DMS53 treated with DMSO at 0.1 percent for 48 hours (cell line): ENCODE results near the gene PRKAR1B.

Experiments
- DNase-seq: peaks from one replicate; lab custom pipeline; 2025; ENCODE audit not compliant: unreplicated experiment; lab: John Stamatoyannopoulos, UW

The PRKAR1B gene

DNA sequence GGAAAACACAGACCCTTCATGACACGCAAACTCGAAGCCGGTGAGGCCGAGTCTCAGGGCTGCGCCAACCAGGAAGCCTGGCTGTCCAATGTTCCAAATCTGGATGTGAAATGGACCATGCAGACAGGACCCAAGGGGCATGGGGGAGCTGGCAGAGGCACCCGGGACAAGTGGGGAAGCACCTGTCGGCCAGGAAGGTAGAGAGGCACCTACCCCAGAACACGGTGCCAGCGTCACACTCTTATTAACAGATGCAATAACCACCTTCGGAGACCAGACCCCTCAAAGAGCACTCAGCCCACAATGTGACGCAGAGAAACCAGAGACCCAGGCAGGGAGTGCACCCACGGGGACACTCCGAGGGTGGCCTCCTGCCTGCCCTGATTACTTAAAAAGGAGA is 119.1 kb downstream of the PRKAR1B start:
- no peak for DNase-seq

DNA sequence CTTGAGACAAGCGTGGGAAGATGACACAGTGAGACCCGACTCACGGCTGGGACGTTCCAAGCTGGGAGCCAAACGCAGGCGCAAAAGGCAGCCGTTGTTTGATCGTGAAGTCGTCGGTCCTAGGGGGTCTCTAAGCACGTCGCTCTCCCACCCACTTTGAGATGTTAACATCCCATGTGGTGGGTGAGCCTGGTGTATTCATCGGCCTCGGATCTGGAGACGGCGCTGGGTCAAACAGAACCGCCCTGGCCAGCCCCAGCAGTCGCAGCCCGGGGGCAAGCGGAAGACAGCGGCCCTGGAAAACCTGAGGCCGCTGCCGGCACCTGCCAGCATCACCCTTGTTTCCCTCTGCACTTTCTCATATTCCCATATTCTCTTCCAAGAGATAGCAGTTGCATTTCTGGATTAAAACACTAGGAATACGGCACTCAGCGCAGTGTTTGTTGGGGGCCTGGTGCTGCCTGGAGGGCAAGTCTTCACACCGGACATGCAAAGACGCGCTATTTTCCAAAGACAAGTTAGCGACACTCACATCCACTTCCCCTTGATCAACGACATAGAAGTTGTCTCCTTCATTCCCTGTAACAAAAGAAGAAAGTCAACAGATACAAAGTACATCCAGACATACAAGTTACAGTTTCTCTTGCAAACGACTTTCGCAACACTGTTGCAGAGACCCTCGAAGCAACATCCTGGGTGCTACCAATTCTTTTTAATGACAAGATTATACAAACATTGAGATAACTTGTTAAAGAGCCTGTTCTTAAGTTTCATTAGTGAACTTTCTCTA is 121.2 kb downstream of the PRKAR1B start:
- no peak for DNase-seq

DNA sequence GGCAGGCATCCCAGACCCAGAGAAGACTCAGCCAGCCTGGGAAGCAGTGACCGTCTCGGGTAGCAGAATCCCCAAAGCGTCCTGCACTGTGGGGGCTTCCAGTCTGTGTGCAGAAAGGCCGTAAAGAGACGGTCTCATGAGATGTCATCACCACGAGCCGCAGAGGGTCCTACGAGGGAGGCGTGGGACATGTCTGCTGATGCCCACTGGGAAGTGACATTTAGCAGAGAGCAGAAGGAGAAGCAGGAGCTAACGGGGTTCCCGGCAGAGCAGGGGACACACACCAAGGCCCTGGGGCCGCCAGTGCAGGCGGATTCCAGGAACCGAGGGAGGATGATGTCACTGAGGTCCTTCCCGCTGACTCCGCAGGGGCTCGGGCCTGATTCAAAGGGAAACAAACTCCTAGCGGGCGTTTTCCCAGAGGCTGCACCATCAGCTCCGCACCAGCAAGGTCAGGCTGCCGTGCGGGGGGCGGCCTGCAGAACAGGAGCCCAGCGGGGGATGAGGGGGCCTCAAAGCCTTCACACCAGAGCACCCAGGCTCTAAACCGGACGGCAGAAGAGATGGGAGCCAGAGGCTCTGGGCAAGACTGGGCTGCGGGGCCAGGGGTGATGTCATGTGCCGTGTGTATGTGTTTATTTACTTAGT is 122.1 kb downstream of the PRKAR1B start:
- DNase-seq, result no peak

- DNase-seq, result no peak
Observed at GRCh38 chr7:604001-604883, 122.8 kb downstream of the PRKAR1B start.

DNA sequence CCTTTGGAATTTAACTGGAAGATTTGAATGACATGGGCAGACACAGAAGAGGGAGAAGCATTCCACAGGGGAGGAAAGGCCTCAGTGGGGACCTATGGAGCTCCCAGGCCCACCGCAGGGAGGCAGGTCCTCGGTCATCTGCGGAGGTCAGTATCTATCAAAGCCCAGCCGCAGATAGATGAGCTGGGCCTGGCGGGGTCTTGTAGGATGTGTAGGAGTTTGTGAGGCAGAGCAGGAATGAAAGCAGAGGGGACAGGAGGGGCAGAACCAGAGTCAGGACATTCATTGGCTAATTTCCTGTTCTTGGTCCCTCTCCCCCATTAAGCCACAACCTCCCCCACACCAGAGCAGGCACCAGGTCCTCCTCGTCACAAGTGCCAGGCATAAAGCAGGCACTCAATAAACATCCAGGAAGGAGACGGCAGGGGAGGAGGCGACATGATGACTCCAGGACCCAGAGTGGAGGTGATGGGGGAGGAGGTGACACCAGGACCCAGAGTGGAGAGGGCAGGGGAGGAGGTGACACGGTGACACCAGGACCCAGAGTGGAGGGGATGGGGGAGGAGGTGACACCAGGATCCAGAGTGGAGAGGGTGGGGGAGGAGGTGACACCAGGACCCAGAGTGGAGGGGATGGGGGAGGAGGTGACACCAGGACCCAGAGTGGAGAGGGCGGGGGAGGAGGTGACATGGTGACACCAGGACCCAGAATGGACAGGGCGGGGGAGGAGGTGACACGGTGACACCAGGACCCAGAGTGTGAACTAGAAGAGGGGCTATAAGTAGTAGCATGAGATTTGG is 123.7 kb downstream of the PRKAR1B start:
- no peak for DNase-seq

GRCh38 chr7:602341-603141 is 124.5 kb downstream of the PRKAR1B start:
- DNase-seq, result no peak

DNA sequence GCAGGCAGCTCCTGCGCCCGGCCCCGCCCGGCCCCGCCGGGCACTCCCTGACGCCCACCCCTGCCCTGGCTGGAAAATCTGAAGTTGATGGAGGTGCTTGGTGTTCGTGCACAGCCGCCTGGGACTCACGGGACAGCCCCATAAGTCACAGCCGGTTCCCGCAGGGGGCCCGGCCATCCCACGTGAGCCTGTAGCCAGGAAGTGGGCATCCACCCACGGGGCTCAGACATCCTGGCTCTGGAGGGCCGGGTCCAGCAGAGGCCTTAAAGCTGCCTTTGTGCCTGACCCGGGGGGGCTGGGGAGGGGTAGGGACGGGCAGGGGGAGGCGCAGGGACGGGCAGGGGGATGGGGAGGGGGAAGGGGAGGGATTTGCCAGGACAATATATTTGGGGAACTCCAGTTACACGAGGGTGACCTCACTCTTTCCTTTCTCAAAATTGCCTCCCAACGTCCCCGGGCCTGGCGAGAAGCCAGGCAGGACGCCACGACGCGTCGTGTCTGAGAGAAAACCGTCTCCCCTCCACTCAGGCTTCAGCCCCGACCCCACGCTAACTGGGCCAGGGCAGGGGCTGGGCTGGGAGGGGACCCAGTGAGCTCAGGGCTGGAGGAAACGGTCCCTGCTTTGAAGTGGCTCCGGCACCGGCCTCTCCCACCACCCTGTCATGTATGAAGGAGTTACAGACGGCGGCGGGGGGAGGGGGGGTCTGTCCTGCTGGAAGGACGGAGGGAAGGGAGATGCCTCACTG is 125.3 kb downstream of the PRKAR1B start:
- no peak for DNase-seq

- no peak for DNase-seq
Observed at GRCh38 chr7:601036-601594, 126.0 kb downstream of the PRKAR1B start.

GRCh38 chr7:600149-601035 is 126.7 kb downstream of the PRKAR1B start:
- no peak for DNase-seq

GRCh38 chr7:598899-599298 is 128.2 kb downstream of the PRKAR1B start:
- DNase-seq, result no peak

DNA sequence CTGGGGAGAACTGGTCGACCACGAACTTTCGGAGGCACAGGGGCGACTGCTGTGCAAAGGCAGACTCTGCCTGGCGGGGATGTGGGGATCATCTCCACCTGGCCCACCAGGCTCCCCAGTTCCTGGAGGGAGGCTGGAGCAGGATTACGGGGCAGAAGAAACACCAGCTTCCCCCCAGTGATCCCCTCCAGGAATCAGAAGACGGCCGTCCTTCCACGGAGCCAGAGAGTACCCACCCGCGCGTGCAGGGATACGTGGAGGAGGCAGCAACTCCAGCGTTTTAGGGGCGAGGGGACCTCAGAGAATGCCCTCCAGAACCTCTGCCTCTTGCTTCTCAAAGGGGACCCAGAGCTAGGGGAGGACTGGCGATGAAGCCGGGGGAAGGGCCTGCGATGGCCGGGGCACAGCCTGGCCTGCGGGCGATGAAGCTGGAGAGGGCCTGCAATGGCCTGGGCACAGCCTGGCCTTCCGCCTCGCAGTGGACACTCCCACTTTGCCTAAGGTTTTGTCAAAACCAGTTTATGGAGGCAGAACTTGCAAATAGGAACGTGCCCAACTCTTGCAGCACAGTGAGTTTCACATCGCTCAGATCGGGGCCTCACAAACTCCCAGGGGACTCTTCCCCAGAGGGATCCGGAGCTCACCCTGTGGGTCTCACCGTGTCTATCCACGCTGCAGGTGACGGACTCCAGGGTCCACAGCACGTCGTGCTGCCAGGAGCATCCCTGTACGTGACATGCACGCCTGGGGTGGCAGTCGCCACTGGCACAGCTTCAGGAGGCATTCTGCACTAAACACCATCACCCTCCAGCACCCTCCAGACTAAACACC is 129.5 kb downstream of the PRKAR1B start:
- no peak for DNase-seq

DNA sequence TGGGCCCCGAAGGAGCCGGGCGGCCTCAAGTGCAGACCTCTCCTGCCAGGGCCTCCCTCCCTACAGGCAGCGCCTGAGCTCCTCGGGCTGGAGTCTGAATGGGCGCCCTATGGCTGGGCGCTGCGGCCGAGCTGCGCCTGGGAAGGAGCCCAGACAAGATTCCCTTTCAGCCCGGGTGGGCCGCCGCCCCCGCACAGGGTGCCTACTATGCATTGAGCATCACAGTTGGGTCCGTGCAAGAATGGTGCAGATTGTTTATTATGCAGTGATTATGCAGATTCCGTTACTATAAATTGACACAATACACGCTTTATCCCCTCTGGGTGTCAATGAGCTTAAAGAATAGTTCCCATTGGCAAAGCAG is 130.3 kb downstream of the PRKAR1B start:
- DNase-seq, result no peak

GRCh38 chr7:596071-596818 is 130.8 kb downstream of the PRKAR1B start:
- no peak for DNase-seq

- no peak for DNase-seq
Observed at GRCh38 chr7:595621-596010, 131.5 kb downstream of the PRKAR1B start.

- no peak for DNase-seq
Observed at GRCh38 chr7:594920-595620, 132.0 kb downstream of the PRKAR1B start.
